ENCODE results near the gene PTPN13.

DNA sequence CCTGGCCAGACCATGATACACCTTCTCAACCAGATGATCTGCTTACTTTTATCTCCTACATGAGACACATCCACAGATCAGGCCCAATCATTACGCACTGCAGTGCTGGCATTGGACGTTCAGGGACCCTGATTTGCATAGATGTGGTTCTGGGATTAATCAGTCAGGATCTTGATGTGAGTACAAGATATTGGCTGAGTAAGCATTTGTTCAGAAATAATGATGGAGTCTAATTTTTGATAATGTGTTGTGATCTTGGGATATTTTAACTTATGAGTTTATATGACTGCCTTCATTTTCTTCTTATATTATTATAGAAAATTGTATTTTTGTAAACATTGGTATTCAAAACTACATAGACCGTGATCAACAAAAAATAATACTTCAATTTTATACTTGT lies 215.7 kb downstream of the PTPN13 start:
- TF ChIP-seq, protein P1, sequence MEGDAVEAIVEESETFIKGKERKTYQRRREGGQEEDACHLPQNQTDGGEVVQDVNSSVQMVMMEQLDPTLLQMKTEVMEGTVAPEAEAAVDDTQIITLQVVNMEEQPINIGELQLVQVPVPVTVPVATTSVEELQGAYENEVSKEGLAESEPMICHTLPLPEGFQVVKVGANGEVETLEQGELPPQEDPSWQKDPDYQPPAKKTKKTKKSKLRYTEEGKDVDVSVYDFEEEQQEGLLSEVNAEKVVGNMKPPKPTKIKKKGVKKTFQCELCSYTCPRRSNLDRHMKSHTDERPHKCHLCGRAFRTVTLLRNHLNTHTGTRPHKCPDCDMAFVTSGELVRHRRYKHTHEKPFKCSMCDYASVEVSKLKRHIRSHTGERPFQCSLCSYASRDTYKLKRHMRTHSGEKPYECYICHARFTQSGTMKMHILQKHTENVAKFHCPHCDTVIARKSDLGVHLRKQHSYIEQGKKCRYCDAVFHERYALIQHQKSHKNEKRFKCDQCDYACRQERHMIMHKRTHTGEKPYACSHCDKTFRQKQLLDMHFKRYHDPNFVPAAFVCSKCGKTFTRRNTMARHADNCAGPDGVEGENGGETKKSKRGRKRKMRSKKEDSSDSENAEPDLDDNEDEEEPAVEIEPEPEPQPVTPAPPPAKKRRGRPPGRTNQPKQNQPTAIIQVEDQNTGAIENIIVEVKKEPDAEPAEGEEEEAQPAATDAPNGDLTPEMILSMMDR (IDR thresholded peaks at IDR 0.05): no peak
- TF ChIP-seq EP300 (IDR thresholded peaks at IDR 0.05): no peak
